Measurements from ENCODE around the gene MFAP3L.

MFAP3L gene

GRCh38 chr4:170008801-170009200 lies 17.4 kb downstream of the MFAP3L start:
- no peak for DNase-seq
- no peak for TF ChIP-seq GATA1 (IDR thresholded peaks at IDR 0.05; ENCODE audit: low read depth, low read length)
- no peak for TF ChIP-seq POLR2A (IDR thresholded peaks at IDR 0.05; ENCODE audit: low read length)

GRCh38 chr4:170008371-170008770 lies 17.8 kb downstream of the MFAP3L start:
- DNase-seq: peak; percentile 58 to 66

DNA sequence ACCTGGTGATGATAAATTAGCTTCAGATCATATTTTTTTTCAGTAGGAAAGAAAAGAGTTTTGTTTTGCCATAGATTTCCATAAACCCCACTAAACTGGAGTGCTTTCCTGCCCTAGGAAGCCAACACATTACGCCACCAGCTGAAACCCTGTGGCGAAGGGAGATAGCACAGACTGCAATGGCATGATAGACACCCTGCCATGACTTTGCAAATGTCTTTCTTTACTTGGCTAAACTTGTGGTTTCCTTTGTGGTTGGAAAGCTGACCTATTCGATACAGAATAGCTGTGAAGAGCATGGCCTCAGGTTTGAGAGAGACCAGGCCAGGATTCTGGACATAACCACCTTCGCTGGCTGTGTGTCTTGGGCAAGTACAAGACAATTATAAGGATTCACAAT lies 19.1 kb downstream of the MFAP3L start:
- TF ChIP-seq POLR2A (IDR thresholded peaks at IDR 0.05; ENCODE audit: low read length) (peak; percentile 22), GATA1 (IDR thresholded peaks at IDR 0.05; ENCODE audit: low read depth, low read length) (peak; percentile 91)
- peak; percentile 96 to 97 for DNase-seq

More at GRCh38 chr4:170008371-170008770, 17.8 kb downstream of the MFAP3L start:
- TF ChIP-seq GATA1 (IDR thresholded peaks at IDR 0.05; ENCODE audit: low read depth, low read length): no peak
- no peak for TF ChIP-seq POLR2A (IDR thresholded peaks at IDR 0.05; ENCODE audit: low read length)

- TF ChIP-seq GATA1 (IDR thresholded peaks at IDR 0.05; ENCODE audit: low read depth, low read length) (no peak), POLR2A (IDR thresholded peaks at IDR 0.05; ENCODE audit: low read length) (no peak)
- no peak for DNase-seq
Measured at GRCh38 chr4:170005472-170005871, 20.7 kb downstream of the MFAP3L start.

DNA sequence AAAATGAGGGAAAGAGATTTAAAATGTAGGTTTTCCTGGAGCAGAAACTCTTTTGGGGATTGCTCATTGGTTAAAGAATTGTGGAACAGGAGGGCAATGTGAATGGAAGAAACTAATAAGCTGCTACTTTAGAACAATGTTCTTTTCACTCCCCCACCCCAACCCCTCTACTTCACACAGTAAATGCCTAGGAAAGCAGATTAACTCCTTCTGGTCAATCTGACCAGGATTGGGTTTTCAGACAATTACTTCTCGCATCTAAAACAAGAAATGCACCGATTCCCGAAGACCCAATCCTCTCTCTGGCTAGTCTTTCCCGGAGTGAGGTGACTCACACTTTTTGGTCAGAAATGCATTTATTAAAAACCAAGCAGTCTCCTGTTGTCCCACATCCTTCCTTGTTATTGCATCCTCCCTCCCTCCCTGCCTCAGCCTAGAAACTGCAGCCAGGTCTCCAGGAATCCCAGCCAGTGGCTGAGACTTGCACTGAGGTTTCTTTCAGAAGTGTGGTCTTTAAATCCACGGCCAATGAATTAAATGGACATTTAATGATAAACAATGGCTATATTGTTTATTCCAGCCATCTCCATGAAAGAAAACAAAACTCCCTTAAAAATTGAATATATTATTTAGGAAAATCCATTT lies 21.4 kb downstream of the MFAP3L start:
- no peak for DNase-seq
- TF ChIP-seq GATA1 (IDR thresholded peaks at IDR 0.05; ENCODE audit: low read depth, low read length) (no peak), POLR2A (IDR thresholded peaks at IDR 0.05; ENCODE audit: low read length) (no peak)

- DNase-seq: peak; percentile 45 to 61
- no peak for TF ChIP-seq POLR2A (IDR thresholded peaks at IDR 0.05; ENCODE audit: low read length)
- TF ChIP-seq GATA1 (IDR thresholded peaks at IDR 0.05; ENCODE audit: low read depth, low read length): no peak
Measured at GRCh38 chr4:170003071-170004070, 22.8 kb downstream of the MFAP3L start.

DNA sequence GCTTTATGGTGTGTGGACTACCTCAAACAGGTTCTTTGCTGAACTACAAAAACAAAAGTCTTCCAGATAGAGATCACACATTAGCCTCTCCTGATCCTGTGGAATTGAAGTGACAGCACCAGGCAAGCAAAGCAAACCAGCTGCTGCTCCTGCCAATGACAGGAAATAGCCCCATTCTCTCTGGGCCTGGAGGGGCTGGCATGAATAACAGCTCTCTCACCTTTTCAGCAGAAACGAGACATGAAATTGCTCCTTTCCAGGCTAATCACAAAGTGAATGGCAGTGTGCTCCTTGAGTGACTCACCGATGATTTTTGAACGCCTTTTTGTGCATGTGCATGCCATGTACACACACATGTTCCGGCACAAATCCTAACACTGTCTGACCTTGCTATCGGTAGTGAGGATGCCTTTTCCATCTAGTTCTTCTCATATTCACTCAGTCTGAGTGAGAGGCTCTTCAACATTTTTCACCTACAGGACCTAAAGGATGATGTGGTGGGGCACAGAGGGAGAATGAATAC lies 24.4 kb downstream of the MFAP3L start:
- DNase-seq: peak; percentile 37 to 49
- TF ChIP-seq POLR2A (IDR thresholded peaks at IDR 0.05; ENCODE audit: low read length) (no peak), GATA1 (IDR thresholded peaks at IDR 0.05; ENCODE audit: low read depth, low read length) (no peak)

DNA sequence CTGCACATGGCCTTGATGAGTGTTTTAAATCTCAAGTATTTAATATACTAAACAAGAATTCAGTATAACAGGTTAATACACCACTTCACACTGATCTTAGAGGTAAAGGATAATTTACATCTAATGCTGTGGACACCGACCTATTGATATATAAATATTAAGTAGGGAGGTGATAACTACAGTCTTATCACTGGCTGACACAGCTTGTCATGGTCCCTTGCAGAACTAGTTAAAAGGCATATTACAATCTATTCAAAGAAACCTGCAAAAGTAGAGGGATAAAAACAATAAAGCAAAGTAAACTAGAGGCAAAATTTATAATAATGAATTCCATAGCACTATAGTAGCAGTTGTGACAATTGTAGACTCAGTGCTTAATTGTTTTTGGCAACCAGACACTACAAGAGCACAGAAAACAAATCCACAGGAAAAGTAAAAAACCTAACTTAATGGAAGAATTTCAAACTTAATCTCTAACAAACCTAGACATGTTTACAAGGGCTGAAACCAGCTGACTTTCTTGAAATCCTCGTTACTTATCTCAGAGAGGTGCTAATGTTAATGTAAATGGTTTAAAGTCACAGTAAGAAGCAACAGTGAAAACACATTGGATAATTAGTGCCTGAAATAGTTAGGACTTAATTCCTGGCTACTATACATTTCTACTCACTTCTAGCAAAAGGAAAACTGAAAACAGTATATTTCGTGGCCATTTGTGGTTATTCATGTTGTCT lies 25.0 kb downstream of the MFAP3L start:
- TF ChIP-seq POLR2A (IDR thresholded peaks at IDR 0.05; ENCODE audit: low read length) (no peak), GATA1 (IDR thresholded peaks at IDR 0.05; ENCODE audit: low read depth, low read length) (no peak)

GRCh38 chr4:169999923-170000322 lies 26.3 kb downstream of the MFAP3L start:
- DNase-seq: no peak
- TF ChIP-seq POLR2A (IDR thresholded peaks at IDR 0.05; ENCODE audit: low read length): no peak
- TF ChIP-seq GATA1 (IDR thresholded peaks at IDR 0.05; ENCODE audit: low read depth, low read length): no peak

More for the DNA sequence above, 25.0 kb downstream of the MFAP3L start:
- DNase-seq: peak; percentile 53 to 59

- no peak for DNase-seq
- TF ChIP-seq POLR2A (IDR thresholded peaks at IDR 0.05; ENCODE audit: low read length) (no peak), GATA1 (IDR thresholded peaks at IDR 0.05; ENCODE audit: low read depth, low read length) (no peak)
Measured at GRCh38 chr4:169998981-169999380, 27.2 kb downstream of the MFAP3L start.

DNA sequence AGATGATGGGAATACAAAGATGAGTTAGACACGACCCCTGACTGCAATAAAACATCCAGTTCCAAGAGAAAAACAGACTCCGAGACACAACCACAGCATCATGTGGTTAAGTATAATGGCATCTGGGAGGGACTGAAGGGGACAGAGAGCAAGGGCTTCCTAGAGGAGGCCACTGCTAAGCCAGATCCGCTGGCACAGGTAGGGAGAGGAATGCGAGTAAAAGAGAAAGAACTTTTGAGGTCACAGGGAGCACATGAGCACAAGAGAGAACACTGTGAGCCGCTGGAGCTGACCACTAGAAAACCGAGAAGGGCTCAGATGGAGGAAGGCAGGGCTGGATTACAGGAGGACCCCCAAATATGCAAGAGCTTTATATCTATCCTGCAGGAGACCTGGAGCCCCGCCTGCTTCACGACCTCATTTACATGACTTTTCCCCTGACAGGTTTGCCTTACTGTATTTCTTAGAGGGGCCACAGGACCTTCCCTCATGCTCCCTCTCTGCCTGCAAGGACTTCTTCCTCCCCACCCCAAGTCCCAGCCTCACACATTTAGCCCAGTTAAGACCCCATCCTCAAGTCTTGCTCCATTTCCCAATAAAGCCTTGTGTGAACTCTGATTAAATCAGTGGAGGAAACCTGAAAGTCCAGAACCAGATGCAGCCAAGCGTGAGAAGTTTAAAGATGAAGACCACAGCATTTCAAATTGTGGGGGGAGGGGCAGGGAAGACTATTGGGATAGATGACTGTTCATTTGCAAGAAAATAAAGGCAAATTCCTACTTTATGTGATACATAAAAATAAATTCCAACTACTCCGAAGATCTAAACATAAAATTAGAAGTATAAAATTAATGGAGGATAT lies 29.6 kb downstream of the MFAP3L start:
- TF ChIP-seq POLR2A (IDR thresholded peaks at IDR 0.05; ENCODE audit: low read length) (no peak), GATA1 (IDR thresholded peaks at IDR 0.05; ENCODE audit: low read depth, low read length) (no peak)
- no peak for DNase-seq

DNA sequence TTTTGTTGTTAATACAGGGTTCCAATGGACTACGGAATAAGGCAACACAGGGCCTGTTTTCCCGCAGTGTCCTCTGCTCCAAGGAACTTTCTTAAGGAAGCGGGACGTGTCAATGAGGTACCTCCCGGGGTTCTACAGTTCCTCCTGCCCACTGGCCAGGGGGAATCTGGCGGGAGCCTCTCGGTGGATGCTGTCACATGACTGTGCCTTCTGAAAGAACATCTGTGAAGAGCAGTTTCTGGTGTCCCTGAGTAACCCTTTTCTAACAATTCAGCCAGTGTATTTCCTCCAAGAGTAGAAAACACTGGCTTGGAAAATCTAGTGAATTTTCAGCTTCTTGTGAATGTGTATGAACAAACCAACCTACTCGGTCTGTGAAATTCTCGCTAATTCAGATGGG lies 32.7 kb downstream of the MFAP3L start:
- no peak for DNase-seq
- TF ChIP-seq POLR2A (IDR thresholded peaks at IDR 0.05; ENCODE audit: low read length): no peak
- TF ChIP-seq GATA1 (IDR thresholded peaks at IDR 0.05; ENCODE audit: low read depth, low read length): no peak

DNA sequence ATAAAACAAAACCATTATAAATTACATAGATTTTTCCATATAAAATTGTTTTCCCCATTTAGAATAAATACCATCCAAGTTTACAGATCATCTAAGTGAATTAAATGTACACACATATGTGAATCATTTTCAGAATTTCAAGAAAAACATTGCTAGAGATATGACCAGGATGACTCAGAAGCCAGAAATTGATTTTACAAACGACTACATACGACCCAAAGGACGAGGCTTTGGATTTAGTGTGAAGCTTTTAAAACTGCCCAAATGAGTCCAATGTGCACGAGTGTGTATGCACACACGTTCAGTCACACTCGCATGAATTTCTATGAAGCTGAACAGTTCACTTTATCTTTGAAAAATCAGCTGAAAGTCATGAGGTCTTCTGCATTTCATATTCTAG lies 37.9 kb downstream of the MFAP3L start:
- TF ChIP-seq POLR2A (IDR thresholded peaks at IDR 0.05; ENCODE audit: low read length) (no peak), GATA1 (IDR thresholded peaks at IDR 0.05; ENCODE audit: low read depth, low read length) (no peak)
- no peak for DNase-seq
